Neural progenitor cell (in vitro differentiated cells): ENCODE results near the gene HIRA. TPM values are rescaled to one million over a fixed set of nuclear protein-coding genes. Genes with fewer than 3 reads are reported as not detected.

Experiments
- DNase-seq: peaks from one replicate; pipeline ENCODE4 v3.0.0-alpha.2; 2016; ENCODE audit warnings: low spot score
- H2AFZ ChIP-seq: fragments of 200-600 bp; sonication (generic); replicated peaks from 2 replicates; pipeline ENCODE4 v1.6.1; 2016; ENCODE audit warnings: antibody characterized with exemption
- H3F3A ChIP-seq: fragments of 200-600 bp; sonication (generic); 2 replicates; pipeline ENCODE4 v1.6.1; 2016; ENCODE audit warnings: antibody characterized with exemption, low read depth
- H3K27ac ChIP-seq: fragments of 200-600 bp; sonication (generic); 2 replicates; pipeline ENCODE4 v1.5.1; 2016; ENCODE audit warnings: mild to moderate bottlenecking
- H3K27me3 ChIP-seq: fragments of 200-600 bp; sonication (generic); 2 replicates; pipeline ENCODE4 v1.6.1; 2016; ENCODE audit warnings: mild to moderate bottlenecking, moderate library complexity
- H3K36me3 ChIP-seq: fragments of 200-600 bp; sonication (generic); 2 replicates; pipeline ENCODE4 v1.5.1; 2016
- H3K4me1 ChIP-seq: fragments of 200-600 bp; sonication (generic); 2 replicates; pipeline ENCODE4 v1.6.1; 2016; ENCODE audit warnings: mixed run types
- H3K4me2 ChIP-seq: fragments of 200-600 bp; sonication (generic); 2 replicates; pipeline ENCODE4 v1.6.1; 2016
- H3K4me3 ChIP-seq: fragments of 200-600 bp; sonication (generic); 2 replicates; pipeline ENCODE4 v1.5.1; 2016
- H3K79me2 ChIP-seq: fragments of 200-600 bp; sonication (generic); 2 replicates; pipeline ENCODE4 v1.6.1; 2016; ENCODE audit warnings: low read depth
- H3K9ac ChIP-seq: fragments of 200-600 bp; sonication (generic); 2 replicates; pipeline ENCODE4 v1.6.1; 2016
- H3K9me3 ChIP-seq: fragments of 200-600 bp; sonication (generic); 2 replicates; pipeline ENCODE4 v1.5.1; 2016; ENCODE audit warnings: low read depth
- H4K20me1 ChIP-seq: fragments of 200-600 bp; sonication (generic); 2 replicates; pipeline ENCODE4 v1.6.1; 2016; ENCODE audit warnings: low read depth
- H3K27ac Mint-ChIP-seq: 3 replicates; pipeline ENCODE4 v1.8.0; 2021; ENCODE audit warnings: mixed read lengths
- H3K27me3 Mint-ChIP-seq: 2 replicates; pipeline ENCODE4 v1.8.0; 2022; ENCODE audit warnings: low read depth, mild to moderate bottlenecking, inconsistent platforms, moderate library complexity, mixed read lengths; ENCODE audit not compliant: insufficient read depth
- H3K36me3 Mint-ChIP-seq: 3 replicates; pipeline ENCODE4 v1.8.0; 2021; ENCODE audit warnings: mixed read lengths
- H3K4me1 Mint-ChIP-seq: 3 replicates; pipeline ENCODE4 v1.8.0; 2021; ENCODE audit warnings: mixed read lengths
- H3K4me3 Mint-ChIP-seq: 3 replicates; pipeline ENCODE4 v1.8.0; 2021; ENCODE audit warnings: mild to moderate bottlenecking, moderate library complexity, mixed read lengths
- H3K9me3 Mint-ChIP-seq: 3 replicates; pipeline ENCODE4 v1.8.0; 2020; ENCODE audit warnings: mixed read lengths
- EZH2 ChIP-seq: fragments of 200-600 bp; sonication (generic); IDR thresholded peaks from 2 replicates; pipeline ENCODE4 v1.6.1; 2017; ENCODE audit warnings: antibody characterized with exemption, mild to moderate bottlenecking, moderate library complexity
- EZH2phosphoT487 ChIP-seq: fragments of 200-600 bp; sonication (generic); IDR thresholded peaks from 2 replicates; pipeline ENCODE4 v1.6.1; 2017; ENCODE audit warnings: antibody characterized with exemption
- total RNA-seq: library from RNA; depleted of rRNA; stranded (reverse); fragments of >200 nt; gene quantifications from 2 replicates; pipeline ENCODE4 v1.2.3, GENCODE V29; 2015; ENCODE audit warnings: low replicate concordance
- TF ChIP-seq, protein P1 (sequence below): fragments of 200-600 bp; sonication (generic); IDR thresholded peaks from 2 replicates; pipeline ENCODE4 v1.5.1; 2017; ENCODE audit warnings: antibody characterized with exemption, mild to moderate bottlenecking

HIRA gene
- total RNA-seq, 1 donor from 2014 or later, result 18.9 TPM

- Histone ChIP-seq H3K4me3 (no peak overlapping the region), H4K20me1 (no peaks in the 10 kb centered on the region), H3K9ac (no peak overlapping the region), H3K27ac (no peak overlapping the region), H3K4me2 (no peak overlapping the region), H3K4me1 (no peaks in the 10 kb centered on the region), H3K9me3 (no peaks in the 10 kb centered on the region), H3K79me2 (no peaks in the 10 kb centered on the region), H3K36me3 (peaks cover 4% of the 10 kb centered on the region), H2AFZ (no peak overlapping the region), H3K27me3 (no peaks in the 10 kb centered on the region), H3F3A (no peaks in the 10 kb centered on the region)
- Mint-ChIP-seq H3K4me3 (no peak overlapping the region), H3K27ac (no peak overlapping the region), H3K4me1 (no peaks in the 10 kb centered on the region), H3K9me3 (no peaks in the 10 kb centered on the region), H3K36me3 (peaks cover 22% of the 10 kb centered on the region), H3K27me3 (no peaks in the 10 kb centered on the region)
- no peak for DNase-seq
- TF ChIP-seq EZH2phosphoT487 (no peak), EZH2 (no peak)
- TF ChIP-seq, protein P1, sequence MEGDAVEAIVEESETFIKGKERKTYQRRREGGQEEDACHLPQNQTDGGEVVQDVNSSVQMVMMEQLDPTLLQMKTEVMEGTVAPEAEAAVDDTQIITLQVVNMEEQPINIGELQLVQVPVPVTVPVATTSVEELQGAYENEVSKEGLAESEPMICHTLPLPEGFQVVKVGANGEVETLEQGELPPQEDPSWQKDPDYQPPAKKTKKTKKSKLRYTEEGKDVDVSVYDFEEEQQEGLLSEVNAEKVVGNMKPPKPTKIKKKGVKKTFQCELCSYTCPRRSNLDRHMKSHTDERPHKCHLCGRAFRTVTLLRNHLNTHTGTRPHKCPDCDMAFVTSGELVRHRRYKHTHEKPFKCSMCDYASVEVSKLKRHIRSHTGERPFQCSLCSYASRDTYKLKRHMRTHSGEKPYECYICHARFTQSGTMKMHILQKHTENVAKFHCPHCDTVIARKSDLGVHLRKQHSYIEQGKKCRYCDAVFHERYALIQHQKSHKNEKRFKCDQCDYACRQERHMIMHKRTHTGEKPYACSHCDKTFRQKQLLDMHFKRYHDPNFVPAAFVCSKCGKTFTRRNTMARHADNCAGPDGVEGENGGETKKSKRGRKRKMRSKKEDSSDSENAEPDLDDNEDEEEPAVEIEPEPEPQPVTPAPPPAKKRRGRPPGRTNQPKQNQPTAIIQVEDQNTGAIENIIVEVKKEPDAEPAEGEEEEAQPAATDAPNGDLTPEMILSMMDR, result no peak
Measured at GRCh38 chr22:19401483-19401882, 30.1 kb downstream of the HIRA start.

- no peaks in the 10 kb centered on the region for H3K79me2 ChIP-seq
- H3F3A ChIP-seq, result no peaks in the 10 kb centered on the region
- no peaks in the 10 kb centered on the region for H3K4me1 ChIP-seq
- H3K4me2 ChIP-seq, result no peak overlapping the region
- H2AFZ ChIP-seq, result no peak overlapping the region
- H3K36me3 ChIP-seq, result peaks cover 4% of the 10 kb centered on the region
- no peak overlapping the region for H3K9ac ChIP-seq
- no peaks in the 10 kb centered on the region for H3K9me3 Mint-ChIP-seq
- H3K4me3 ChIP-seq, result no peak overlapping the region
- no peaks in the 10 kb centered on the region for H3K27me3 ChIP-seq
- DNase-seq, result no peak
- peaks cover 21% of the 10 kb centered on the region for H3K36me3 Mint-ChIP-seq
- H4K20me1 ChIP-seq, result no peaks in the 10 kb centered on the region
- no peak overlapping the region for H3K4me3 Mint-ChIP-seq
- H3K27me3 Mint-ChIP-seq, result no peaks in the 10 kb centered on the region
- TF ChIP-seq EZH2 (no peak), EZH2phosphoT487 (no peak)
- TF ChIP-seq, protein P1, result no peak
- H3K4me1 Mint-ChIP-seq, result no peaks in the 10 kb centered on the region
- H3K27ac Mint-ChIP-seq, result no peak overlapping the region
- H3K27ac ChIP-seq, result no peak overlapping the region
- H3K9me3 ChIP-seq, result no peaks in the 10 kb centered on the region
Measured at GRCh38 chr22:19400881-19401280, 30.7 kb downstream of the HIRA start.

GRCh38 chr22:19398652-19399051 lies 32.9 kb downstream of the HIRA start:
- Mint-ChIP-seq H3K9me3 (no peaks in the 10 kb centered on the region), H3K36me3 (peaks cover 19% of the 10 kb centered on the region), H3K27ac (no peak overlapping the region), H3K4me1 (no peaks in the 10 kb centered on the region), H3K4me3 (no peak overlapping the region), H3K27me3 (no peaks in the 10 kb centered on the region)
- Histone ChIP-seq H3K27me3 (no peaks in the 10 kb centered on the region), H3K79me2 (no peaks in the 10 kb centered on the region), H3K9ac (no peak overlapping the region), H3K4me1 (no peaks in the 10 kb centered on the region), H3K27ac (no peak overlapping the region), H3K4me2 (no peak overlapping the region), H4K20me1 (no peaks in the 10 kb centered on the region), H3K4me3 (no peak overlapping the region), H2AFZ (no peak overlapping the region), H3F3A (no peaks in the 10 kb centered on the region), H3K9me3 (no peaks in the 10 kb centered on the region), H3K36me3 (peaks cover 4% of the 10 kb centered on the region)
- DNase-seq, result no peak
- TF ChIP-seq EZH2 (no peak), EZH2phosphoT487 (no peak)
- TF ChIP-seq, protein P1, result no peak
